Measurements from ENCODE around the gene LAPTM4A.

DNA sequence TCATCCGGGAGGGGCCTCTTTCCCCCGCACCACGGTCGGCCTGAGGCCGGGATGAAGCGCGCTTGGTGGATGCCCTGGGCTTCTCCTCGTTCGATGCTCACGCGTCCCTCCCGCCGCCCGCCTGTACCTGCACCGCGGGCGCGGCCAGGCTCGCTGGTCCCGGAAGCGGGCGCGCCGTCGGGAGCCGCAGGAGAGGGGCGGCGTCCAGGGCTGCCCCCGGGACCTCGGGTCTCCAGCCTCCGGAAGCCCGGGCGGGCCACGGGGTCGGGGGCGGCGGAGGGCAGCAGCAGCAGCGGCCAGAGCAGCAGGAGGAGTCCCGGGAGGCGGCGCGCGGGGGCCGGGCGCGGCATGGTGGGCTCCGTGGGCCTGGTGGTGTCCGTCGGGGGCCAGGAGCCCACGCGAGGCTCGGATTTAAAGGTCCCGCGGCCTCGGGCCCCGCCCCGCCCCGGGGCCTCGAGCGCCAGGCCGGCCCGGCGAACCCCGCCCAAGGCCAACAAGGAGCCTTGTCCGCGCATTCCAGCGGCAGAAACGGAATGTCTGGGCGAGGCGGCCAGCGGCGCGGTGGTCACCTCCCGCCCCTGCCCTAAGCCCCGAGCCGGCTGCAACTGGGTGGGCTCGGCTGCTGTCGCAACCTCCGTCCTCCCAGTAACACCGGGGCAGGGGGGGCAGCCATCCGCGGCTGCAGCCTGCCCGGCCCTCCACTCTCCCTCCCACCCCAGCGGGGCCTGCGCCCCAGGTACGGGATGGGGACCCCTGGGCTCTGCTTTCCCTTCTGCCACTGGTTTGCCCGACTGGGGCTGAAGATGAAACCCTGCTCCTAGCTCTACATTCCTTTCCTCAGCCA, 38.9 kb downstream of the LAPTM4A start, which contains the start of gene MATN3:
- TF ChIP-seq, protein P1, sequence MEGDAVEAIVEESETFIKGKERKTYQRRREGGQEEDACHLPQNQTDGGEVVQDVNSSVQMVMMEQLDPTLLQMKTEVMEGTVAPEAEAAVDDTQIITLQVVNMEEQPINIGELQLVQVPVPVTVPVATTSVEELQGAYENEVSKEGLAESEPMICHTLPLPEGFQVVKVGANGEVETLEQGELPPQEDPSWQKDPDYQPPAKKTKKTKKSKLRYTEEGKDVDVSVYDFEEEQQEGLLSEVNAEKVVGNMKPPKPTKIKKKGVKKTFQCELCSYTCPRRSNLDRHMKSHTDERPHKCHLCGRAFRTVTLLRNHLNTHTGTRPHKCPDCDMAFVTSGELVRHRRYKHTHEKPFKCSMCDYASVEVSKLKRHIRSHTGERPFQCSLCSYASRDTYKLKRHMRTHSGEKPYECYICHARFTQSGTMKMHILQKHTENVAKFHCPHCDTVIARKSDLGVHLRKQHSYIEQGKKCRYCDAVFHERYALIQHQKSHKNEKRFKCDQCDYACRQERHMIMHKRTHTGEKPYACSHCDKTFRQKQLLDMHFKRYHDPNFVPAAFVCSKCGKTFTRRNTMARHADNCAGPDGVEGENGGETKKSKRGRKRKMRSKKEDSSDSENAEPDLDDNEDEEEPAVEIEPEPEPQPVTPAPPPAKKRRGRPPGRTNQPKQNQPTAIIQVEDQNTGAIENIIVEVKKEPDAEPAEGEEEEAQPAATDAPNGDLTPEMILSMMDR (IDR thresholded peaks at IDR 0.05; ENCODE audit: poor library complexity) = no peak
- TF ChIP-seq EZH2 (IDR thresholded peaks at IDR 0.05; ENCODE audit: borderline replicate concordance) = no peak
